RPMI7951 (cell line): ENCODE results near the gene HLA-E. TPM values are rescaled to one million over a fixed set of nuclear protein-coding genes. Genes with fewer than 3 reads are reported as not detected.
A peak's percentile ranks its signal among the peaks of the same experiment; 100 is the strongest.
"Not testable (repeated sequence)": the region's sequence is repeated elsewhere in the genome, so short reads cannot be mapped to it uniquely, and the experiment has no call there.

Experiments
- DNase-seq: peaks from one replicate; pipeline ENCODE4 v3.0.0-alpha.2; 2012; ENCODE audit warnings: low read depth
- total RNA-seq: library from RNA; depleted of rRNA; stranded (reverse); fragments of >200 nt; shearing (Covaris generic); gene quantifications from 2 replicates; pipeline ENCODE4 v1.2.3, GENCODE V29; 2014; rRNA removed

Gene HLA-E
- total RNA-seq = 142 and 156 TPM in 2 replicates

- peak; percentile 100 for DNase-seq
These were observed at the start of gene HLA-E for GRCh38 chr6:30489081-30490025. HLA-E (plus strand) TSS chr6:30489509; CDS start chr6:30489532, 23 bp downstream.

GRCh38 chr6:30441171-30441570 lies 48.1 kb upstream of the HLA-E start:
- no peak for DNase-seq

- peak; percentile 58 for DNase-seq
These were observed 45.5 kb upstream of the HLA-E start for GRCh38 chr6:30443657-30444450.

- DNase-seq = no peak
These were observed 44.9 kb upstream of the HLA-E start for GRCh38 chr6:30444451-30444742.

GRCh38 chr6:30446259-30446658 lies 43.0 kb upstream of the HLA-E start:
- no peak for DNase-seq

GRCh38 chr6:30447237-30447636 lies 42.1 kb upstream of the HLA-E start:
- peak; percentile 19 for DNase-seq

- DNase-seq = no peak
These were observed 38.8 kb upstream of the HLA-E start for GRCh38 chr6:30450548-30450908.

- peak; percentile 72 for DNase-seq
These were observed 38.1 kb upstream of the HLA-E start for GRCh38 chr6:30450909-30451841.

- no peak for DNase-seq
These were observed 36.4 kb upstream of the HLA-E start for GRCh38 chr6:30452736-30453507.

- peak; percentile 75 for DNase-seq
These were observed 35.7 kb upstream of the HLA-E start for GRCh38 chr6:30453508-30454116.

GRCh38 chr6:30459145-30459544 lies 30.2 kb upstream of the HLA-E start:
- no peak for DNase-seq

GRCh38 chr6:30461055-30461454 lies 28.3 kb upstream of the HLA-E start:
- no peak for DNase-seq

GRCh38 chr6:30462482-30462881 lies 26.8 kb upstream of the HLA-E start:
- DNase-seq = no peak

GRCh38 chr6:30463242-30463641 lies 26.1 kb upstream of the HLA-E start:
- DNase-seq = no peak

GRCh38 chr6:30463651-30464618 lies 25.4 kb upstream of the HLA-E start:
- peak; percentile 82 for DNase-seq

GRCh38 chr6:30465595-30466306 lies 23.6 kb upstream of the HLA-E start:
- no peak for DNase-seq

GRCh38 chr6:30470968-30471367 lies 18.3 kb upstream of the HLA-E start:
- no peak for DNase-seq

GRCh38 chr6:30475116-30475515 lies 14.2 kb upstream of the HLA-E start:
- not testable (repeated sequence) for DNase-seq
